MCF 10A (cell line): ENCODE measurements around the gene ZNF714. TPM values are rescaled to one million over a fixed set of nuclear protein-coding genes. Genes with fewer than 3 reads are reported as not detected.
A peak's percentile ranks its signal among the peaks of the same experiment; 100 is the strongest.

ENCODE experiments used
- BruUV-seq: library from RNA; stranded (reverse); fragments of 400-500 nt; replicated peaks from 2 replicates; lab custom pipeline; 2021; lab: Mats Ljungman, UMichigan
- CTCF ChIA-PET: fragments of 300-600 bp; sonication (Branson Sonifier 250); formaldehyde crosslinking; extraction: SDS; loops from one replicate; lab custom pipeline; 2021; ENCODE audit warnings: antibody characterized with exemption, inconsistent platforms; lab: Yijun Ruan, JAX
- POLR2A ChIA-PET: fragments of 300-600, 350-650 bp; sonication (Branson Sonifier 250); formaldehyde crosslinking; extraction: SDS; loops from one replicate; lab custom pipeline; 2020; ENCODE audit warnings: antibody characterized with exemption, inconsistent platforms; lab: Yijun Ruan, JAX
- DNase-seq: peaks from one replicate; pipeline ENCODE4 v3.0.0-alpha.2; 2018; ENCODE audit not compliant: unreplicated experiment
- H3K27ac Mint-ChIP-seq: one replicate; pipeline ENCODE4 v1.8.0; 2022; ENCODE audit warnings: mild to moderate bottlenecking, low read depth, mixed read lengths; ENCODE audit not compliant: unreplicated experiment
- H3K27me3 Mint-ChIP-seq: one replicate; pipeline ENCODE4 v1.8.0; 2022; ENCODE audit warnings: mixed read lengths; ENCODE audit not compliant: insufficient read depth, unreplicated experiment
- H3K36me3 Mint-ChIP-seq: one replicate; pipeline ENCODE4 v1.8.0; 2022; ENCODE audit warnings: mild to moderate bottlenecking, moderate library complexity, mixed read lengths; ENCODE audit not compliant: insufficient read depth, unreplicated experiment
- H3K4me1 Mint-ChIP-seq: one replicate; pipeline ENCODE4 v1.8.0; 2022; ENCODE audit warnings: mixed read lengths; ENCODE audit not compliant: insufficient read depth, unreplicated experiment
- H3K4me3 Mint-ChIP-seq: one replicate; pipeline ENCODE4 v1.8.0; 2022; ENCODE audit warnings: mild to moderate bottlenecking, moderate library complexity, mixed read lengths; ENCODE audit not compliant: unreplicated experiment
- H3K9me3 Mint-ChIP-seq: one replicate; pipeline ENCODE4 v1.8.0; 2022; ENCODE audit warnings: mixed read lengths; ENCODE audit not compliant: unreplicated experiment
- intact Hi-C: fragments of 100-400 bp; cut with micrococcal nuclease; formaldehyde crosslinking; loops from 2 replicates; pipeline ENCODE4 v1.14.1; 2022
- total RNA-seq: library from RNA; stranded (reverse); gene quantifications from 2 replicates; pipeline ENCODE4 v1.2.3, GENCODE V29; 2022
- TF ChIP-seq, protein P1 (sequence below): fragments of 200-600 bp; IDR thresholded peaks from one replicate; pipeline ENCODE4 v1.8.0; 2022; ENCODE audit warnings: antibody characterized with exemption, mild to moderate bottlenecking; ENCODE audit not compliant: unreplicated experiment

Gene ZNF714
- total RNA-seq, 1 experiment from 2014 or later: 10.0 TPM

DNA sequence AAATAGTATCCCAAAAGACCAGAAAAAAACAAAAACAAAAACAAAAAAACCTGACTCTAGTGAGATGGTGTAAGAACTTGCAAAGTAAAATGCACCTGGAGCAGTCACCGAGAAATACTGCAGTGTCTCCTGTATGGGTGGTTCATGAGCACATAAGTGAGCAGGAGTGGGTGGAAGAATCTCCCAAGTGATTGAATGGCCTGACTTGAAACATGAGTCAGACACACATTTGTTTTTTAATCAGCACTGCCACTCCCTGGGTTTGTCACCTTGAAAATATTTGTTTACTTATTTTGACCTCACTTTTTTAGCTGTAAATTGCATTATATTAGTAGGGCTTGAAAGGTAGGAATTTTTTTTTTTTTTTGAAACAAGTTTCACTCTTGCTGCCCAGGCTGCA, 61.9 kb downstream of the ZNF714 start:
- POLR2A ChIA-PET: interaction anchor here (0.6 to 3.7 kb wide), 12 partner anchors 14 to 624 kb away, joined by 3 to 72 read pairs (median 4); partner anchors contain the start of genes ZNF100, ZNF430, ZNF708 and ZNF85
- intact Hi-C loops: loop anchor here (2.0 to 5.0 kb wide), 3 partner anchors 62 to 183 kb away; partner anchors contain the start of genes ZNF708 and ZNF714
- peaks cover 53% of the 10 kb centered on the region for H3K36me3 Mint-ChIP-seq

DNA sequence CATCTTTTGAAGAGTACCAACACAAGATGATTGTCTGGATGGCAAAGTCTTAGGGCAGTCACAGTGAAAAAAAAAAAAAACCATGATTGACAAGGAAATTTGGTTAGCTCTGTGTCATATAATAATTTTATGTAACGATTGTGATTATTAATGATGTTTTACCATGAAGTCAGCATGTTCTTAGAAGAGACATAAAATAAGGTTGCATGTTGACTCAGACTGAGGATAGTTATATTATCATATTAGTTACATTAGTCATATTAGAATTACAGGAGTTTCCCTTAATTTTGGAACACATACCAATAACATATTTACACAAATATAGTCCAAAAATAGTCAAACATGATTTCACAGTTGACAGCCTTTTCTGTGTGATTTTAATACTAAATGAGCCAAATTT, 65.5 kb downstream of the ZNF714 start:
- CTCF ChIA-PET: no interaction called here
- H3K9me3 Mint-ChIP-seq: no peaks in the 10 kb centered on the region
- H3K27ac Mint-ChIP-seq: no peak overlapping the region
- intact Hi-C loops: no loop called here
- no peak for DNase-seq
- POLR2A ChIA-PET: interaction anchor here (0.5 to 0.7 kb wide), 2 partner anchors 22 to 1573 kb away, joined by 3 read pairs; no protein-coding TSS in a partner anchor
- H3K27me3 Mint-ChIP-seq: no peaks in the 10 kb centered on the region
- BruUV-seq: no TSS peak
- H3K4me3 Mint-ChIP-seq: no peak overlapping the region
- peaks cover 14% of the 10 kb centered on the region for H3K4me1 Mint-ChIP-seq
- peaks cover 88% of the 10 kb centered on the region for H3K36me3 Mint-ChIP-seq
- TF ChIP-seq, protein P1, sequence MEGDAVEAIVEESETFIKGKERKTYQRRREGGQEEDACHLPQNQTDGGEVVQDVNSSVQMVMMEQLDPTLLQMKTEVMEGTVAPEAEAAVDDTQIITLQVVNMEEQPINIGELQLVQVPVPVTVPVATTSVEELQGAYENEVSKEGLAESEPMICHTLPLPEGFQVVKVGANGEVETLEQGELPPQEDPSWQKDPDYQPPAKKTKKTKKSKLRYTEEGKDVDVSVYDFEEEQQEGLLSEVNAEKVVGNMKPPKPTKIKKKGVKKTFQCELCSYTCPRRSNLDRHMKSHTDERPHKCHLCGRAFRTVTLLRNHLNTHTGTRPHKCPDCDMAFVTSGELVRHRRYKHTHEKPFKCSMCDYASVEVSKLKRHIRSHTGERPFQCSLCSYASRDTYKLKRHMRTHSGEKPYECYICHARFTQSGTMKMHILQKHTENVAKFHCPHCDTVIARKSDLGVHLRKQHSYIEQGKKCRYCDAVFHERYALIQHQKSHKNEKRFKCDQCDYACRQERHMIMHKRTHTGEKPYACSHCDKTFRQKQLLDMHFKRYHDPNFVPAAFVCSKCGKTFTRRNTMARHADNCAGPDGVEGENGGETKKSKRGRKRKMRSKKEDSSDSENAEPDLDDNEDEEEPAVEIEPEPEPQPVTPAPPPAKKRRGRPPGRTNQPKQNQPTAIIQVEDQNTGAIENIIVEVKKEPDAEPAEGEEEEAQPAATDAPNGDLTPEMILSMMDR: no peak

More for the DNA sequence above, 61.9 kb downstream of the ZNF714 start:
- Mint-ChIP-seq H3K4me3 (peak overlapping the region; percentile 92), H3K27ac (peak overlapping the region; percentile 97), H3K27me3 (no peaks in the 10 kb centered on the region), H3K4me1 (peaks cover 16% of the 10 kb centered on the region), H3K9me3 (no peaks in the 10 kb centered on the region)
- DNase-seq: peak; percentile 51
- TF ChIP-seq, protein P1: no peak
- BruUV-seq: no TSS peak
- CTCF ChIA-PET: interaction anchor here (0.7 kb wide), 1 partner anchor 172 kb away, joined by 5 read pairs; no protein-coding TSS in a partner anchor

DNA sequence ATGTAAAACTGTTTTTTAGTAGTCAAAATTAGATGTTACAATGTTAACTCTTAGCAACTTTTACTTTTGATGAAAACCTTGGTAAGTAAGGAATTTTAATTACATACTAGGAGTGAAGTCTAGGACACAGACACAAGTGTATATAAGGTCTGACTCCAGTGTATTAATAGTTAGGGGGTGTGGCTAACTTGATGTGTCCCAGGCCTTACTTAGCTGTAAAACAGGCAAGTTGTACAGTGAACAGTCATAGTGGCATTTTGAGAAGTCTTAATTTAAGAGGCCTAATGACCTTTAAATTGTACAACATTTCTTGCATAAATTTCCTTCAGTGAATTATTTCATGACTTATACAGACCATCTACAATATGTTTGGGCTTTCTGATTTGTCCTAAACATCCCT, 66.7 kb downstream of the ZNF714 start:
- no peaks in the 10 kb centered on the region for H3K9me3 Mint-ChIP-seq
- no peak overlapping the region for H3K27ac Mint-ChIP-seq
- intact Hi-C loops: no loop called here
- no peak overlapping the region for H3K4me3 Mint-ChIP-seq
- BruUV-seq: no TSS peak
- peaks cover 88% of the 10 kb centered on the region for H3K36me3 Mint-ChIP-seq
- CTCF ChIA-PET: interaction anchor here (0.6 kb wide), 1 partner anchor 8 kb away, joined by 3 read pairs; no protein-coding TSS in a partner anchor
- peaks cover 3% of the 10 kb centered on the region for H3K4me1 Mint-ChIP-seq
- TF ChIP-seq, protein P1: no peak
- POLR2A ChIA-PET: no interaction called here
- DNase-seq: no peak
- H3K27me3 Mint-ChIP-seq: no peaks in the 10 kb centered on the region

DNA sequence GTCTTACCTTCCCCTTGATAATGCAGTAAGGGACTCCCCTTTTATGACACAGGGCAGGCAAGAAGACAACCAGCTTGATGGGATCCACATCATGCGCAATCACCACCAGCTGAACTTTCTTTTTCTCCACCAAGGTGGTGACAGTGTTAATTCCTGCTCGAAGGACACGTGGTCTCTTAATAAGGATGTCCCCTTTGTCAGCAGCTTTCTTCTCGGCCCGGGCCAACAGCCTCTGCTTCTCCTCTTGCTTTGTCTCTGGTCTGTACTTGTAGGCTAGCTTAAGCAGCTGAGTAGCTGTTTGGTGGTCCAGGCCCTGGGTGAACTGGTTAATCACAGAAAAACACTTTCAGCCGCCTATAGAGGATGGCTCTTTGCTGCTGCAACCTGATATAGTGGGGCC, 67.9 kb downstream of the ZNF714 start:
- BruUV-seq: no TSS peak

More for the DNA sequence above, 67.9 kb downstream of the ZNF714 start:
- Mint-ChIP-seq H3K9me3 (no peaks in the 10 kb centered on the region), H3K4me3 (no peak overlapping the region), H3K36me3 (peaks cover 76% of the 10 kb centered on the region), H3K27me3 (no peaks in the 10 kb centered on the region), H3K4me1 (no peaks in the 10 kb centered on the region), H3K27ac (no peak overlapping the region)
- intact Hi-C loops: no loop called here
- TF ChIP-seq, protein P1: no peak
- CTCF ChIA-PET: interaction anchor here (0.7 kb wide), 1 partner anchor 567 kb away, joined by 3 read pairs; no protein-coding TSS in a partner anchor
- POLR2A ChIA-PET: interaction anchor here (0.6 to 0.9 kb wide), 3 partner anchors 10 to 72 kb away, joined by 3 to 5 read pairs (median 3); no protein-coding TSS in a partner anchor
- DNase-seq: no peak
